GM18909 (cell line): ENCODE measurements around the gene FAM167B.

Experiments used
- ATAC-seq: cut with Tn5 transposase; IDR thresholded peaks from one replicate; pipeline ENCODE4 v1.9.1; 2021; ENCODE audit warnings: mild to moderate bottlenecking; ENCODE audit not compliant: unreplicated experiment, poor library complexity

Gene FAM167B

DNA sequence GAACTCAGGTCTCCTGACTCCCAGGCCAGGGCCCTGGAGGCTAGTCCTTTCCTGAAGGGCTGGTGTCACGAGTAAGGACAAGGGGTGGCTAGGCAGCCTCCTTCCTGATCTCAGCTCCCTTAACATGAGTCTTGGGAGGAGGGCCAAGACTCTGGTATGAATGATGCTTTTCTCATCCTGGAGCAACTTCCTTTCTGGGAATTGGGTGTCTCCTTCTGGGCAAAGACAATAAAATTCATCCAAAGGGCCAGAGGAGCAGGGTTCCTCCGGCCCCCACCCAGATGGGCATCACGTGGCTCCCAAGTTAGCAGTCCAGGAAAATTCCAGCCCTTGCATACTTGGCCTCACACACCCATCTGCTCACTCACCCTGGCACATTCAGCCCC is at the start of gene FAM167B:
Gene FAM167B (plus strand): TSS at position 335 of the 386 bp plus-strand sequence. CDS start 200 bp downstream, outside the sequence.
- no peak for ATAC-seq

- ATAC-seq: no peak
These were observed 49.2 kb upstream of the FAM167B start for GRCh38 chr1:32197837-32198236.

DNA sequence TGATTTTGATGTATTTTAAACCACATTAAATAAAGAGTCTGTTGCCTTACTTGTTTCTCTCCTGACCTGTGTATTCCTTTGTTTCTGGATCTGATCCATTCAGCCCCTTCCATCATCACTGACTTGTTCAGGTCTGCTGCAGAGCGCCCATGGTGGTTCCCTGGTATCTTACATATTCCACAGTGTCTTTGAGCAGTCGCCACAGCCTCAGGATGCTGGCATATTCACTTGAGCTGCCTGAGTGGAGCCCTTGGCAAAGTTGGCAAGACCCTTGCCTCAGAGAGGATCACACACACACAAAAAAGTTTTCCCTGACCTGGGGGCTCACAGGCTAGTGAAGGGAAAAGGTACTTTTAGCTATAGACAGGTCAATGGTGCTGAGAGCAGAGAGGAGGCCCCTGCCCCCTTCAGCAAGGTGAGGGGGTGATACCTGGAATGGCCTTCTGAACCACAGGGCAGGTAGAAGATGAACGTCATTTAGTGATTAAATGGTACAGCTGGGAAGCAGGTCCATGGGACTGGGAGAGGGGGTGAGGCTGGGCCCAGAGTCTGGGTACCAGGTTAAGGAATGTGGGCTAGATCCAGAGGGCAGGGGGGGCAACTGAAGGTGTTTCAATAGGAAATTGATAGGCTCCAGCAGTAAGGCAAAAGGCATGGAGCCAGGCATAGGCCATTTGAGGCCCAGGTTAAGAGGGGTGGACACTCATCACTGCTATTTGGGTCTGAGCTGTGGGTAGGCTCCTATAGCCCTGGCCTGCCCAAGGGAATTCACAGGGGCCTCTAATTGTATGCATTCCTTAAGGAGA is 48.6 kb upstream of the FAM167B start:
- no peak for ATAC-seq

DNA sequence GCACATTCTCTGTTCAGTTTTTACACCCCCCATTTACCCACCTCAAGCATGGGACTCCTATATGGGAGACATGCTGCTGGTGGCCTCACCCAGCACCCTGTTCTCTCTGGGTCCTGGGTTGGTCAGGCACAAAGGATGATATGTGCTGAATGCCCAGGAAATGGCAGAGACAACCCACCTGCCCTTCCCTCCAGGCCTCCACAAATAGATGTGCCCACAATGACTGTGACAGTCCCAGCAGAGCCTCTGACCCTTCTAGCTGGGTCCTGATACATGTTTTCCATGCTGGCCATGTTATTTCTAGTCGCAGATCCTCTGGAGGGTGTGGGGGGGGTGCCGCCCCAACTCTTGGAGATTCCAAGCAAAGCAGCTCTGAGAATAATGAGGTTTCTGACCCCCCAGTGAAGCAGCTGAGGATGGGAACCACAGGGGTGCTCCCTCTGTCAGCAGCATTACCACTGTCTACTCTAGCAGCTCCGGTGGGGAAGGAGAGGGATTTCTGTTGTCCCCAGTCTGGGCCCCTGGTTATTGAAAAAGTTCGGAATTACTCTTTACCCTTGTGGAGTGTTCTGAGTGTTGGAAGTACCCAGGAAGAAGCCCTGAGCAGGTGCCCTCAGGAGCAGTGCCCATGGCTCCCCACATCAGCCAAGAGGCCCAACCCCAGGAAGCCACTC is 47.8 kb upstream of the FAM167B start:
- no peak for ATAC-seq

- ATAC-seq: no peak
These were observed 47.3 kb upstream of the FAM167B start for GRCh38 chr1:32199717-32200072.

GRCh38 chr1:32200226-32201010 is 46.6 kb upstream of the FAM167B start, which contains the start of gene CCDC28B:
Gene CCDC28B (plus strand): TSS chr1:32200595. CDS start chr1:32201936, 1,341 bp downstream.
- no peak for ATAC-seq

GRCh38 chr1:32201011-32201855 is 45.8 kb upstream of the FAM167B start:
- peak; percentile 45 for ATAC-seq

DNA sequence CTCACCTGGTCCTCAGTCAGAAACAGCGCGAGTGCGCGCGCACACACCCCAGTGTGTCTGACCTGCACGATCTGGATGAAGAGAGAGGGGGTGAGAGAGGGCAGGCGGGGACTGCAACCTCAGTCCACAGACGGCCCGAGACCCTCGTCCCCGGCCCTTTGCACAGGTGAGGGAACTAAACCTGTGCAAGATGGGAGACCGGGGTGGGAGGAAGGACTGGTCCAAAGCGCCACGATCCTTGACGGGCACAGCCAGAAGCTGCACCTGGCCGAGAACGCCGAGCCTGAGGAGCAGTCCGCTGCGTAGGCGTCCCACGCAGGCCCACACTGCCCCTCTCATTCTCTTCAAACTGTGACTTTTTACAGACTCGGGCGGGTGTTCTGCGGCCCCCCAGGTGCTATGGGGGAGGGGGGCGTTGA is 42.1 kb upstream of the FAM167B start:
- no peak for ATAC-seq

DNA sequence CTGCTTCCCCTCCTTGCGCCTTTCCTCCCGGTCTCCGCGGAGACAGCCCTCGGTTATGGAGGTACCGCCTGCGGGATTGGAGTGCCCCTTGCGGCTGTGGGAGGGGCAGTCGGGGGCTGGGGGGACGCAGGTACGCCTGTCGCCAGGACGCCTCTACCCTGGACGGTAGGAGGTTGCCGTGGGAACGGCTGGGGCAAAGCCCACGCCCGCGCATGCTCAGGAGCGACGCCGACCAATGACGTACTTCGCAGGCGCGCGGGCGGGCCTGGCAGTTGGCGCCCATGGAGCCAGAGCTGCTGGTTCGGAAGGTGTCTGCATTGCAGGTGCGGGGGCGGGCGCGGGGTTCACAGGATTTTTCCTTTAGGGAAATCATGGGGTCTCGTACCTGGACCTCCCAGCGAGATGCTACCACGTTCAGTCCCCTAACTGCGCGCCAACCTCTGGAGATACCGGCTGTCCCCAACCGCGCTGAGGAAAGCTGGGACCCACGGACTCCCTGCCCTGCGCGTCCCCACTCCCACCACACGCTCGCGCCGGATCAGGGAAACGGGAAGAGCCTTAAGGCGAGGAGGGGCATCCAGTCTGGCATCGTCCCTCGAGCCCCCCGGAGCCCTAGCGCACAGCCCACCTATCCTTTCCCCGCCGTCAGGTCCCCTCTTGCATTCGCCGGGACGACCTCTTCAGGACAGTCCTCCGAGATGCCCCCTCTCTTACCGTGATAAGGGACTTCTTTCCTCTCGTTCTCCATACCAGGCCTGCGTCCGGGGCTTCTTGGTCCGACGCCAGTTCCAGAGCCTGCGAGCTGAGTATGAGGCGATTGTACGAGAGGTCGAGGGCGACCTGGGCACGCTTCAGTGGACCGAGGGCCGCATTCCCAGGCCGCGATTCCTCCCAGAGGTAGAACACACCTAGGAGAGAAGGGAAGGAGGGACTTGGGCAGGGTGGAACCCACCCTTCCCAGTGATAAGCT is 41.3 kb upstream of the FAM167B start, which contains the start of gene IQCC:
Gene IQCC (plus strand): TSS at position 271 of the 970 bp plus-strand sequence. CDS start 11 bp downstream, at position 282.
- peak; percentile 51 for ATAC-seq

GRCh38 chr1:32208469-32208868 is 38.6 kb upstream of the FAM167B start:
- ATAC-seq: no peak

- ATAC-seq: no peak
These were observed 38.1 kb upstream of the FAM167B start, which contains the start of gene DCDC2B for GRCh38 chr1:32208891-32209328. Gene DCDC2B (plus strand): TSS chr1:32209089. CDS start chr1:32209094, 5 bp downstream.

DNA sequence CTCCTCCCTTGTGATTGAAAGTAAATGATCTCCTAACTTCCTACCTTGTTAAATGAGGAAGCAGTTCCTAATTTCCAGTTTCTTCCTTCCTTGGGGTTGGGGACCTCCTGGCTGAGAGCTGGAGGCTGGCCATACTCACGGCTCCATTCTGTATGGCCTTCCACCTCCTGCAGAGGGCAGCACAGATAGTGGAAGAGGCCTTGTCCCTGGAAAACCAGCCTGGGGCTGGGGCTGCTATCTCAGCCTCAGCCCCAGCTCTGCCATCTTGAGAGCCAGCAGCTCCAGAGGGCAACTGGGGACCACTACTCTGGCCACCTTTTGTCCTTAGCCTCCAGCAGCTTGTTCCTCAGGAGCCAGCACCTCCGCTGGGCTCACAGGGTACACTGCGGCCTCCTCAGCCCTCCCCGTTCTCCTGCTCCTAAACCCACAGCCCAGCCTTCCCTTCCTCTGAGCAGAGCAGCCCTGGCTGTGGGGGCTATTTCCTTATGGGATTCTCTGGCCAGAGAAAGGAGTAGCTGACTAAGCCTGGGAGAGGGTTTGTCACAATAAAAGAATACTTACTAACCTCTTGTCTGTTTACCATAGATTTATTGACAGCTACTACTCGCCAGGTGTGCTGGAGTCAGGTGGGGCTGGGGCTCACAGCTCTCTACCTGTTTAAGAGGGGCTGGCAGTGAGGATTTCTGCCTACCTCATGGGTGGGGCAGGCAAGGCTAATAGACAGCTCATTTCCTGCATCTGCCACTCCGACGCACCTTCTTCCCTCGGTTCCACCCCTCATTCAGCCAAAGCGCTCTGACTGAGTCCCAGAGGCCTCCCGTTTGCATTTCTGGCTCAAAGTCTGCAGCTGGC is 31.2 kb upstream of the FAM167B start:
- ATAC-seq: no peak

GRCh38 chr1:32216566-32216965 is 30.5 kb upstream of the FAM167B start:
- no peak for ATAC-seq

GRCh38 chr1:32219022-32219421 is 28.0 kb upstream of the FAM167B start:
- ATAC-seq: no peak

GRCh38 chr1:32220746-32221580 is 26.1 kb upstream of the FAM167B start:
- ATAC-seq: no peak

DNA sequence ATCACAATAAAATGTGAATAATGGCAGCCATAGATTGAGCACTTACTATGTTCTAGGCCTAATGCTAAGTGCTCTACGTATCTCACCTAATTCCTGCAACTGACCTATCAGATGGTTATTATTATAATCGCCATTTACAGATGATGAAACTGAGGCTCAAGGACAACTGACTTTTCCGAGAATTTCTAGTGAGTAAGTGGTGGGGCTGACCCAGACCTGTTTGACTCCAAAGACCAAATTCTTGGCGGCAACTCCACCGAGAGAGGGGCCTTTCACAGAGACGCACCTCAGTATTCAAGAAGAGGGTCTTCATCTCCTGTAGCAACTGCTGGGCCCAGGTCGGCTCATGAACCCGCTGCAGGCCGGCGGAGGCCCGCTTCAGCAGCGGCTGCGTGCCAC is 25.4 kb upstream of the FAM167B start:
- ATAC-seq: no peak
